Mucosa of rectum (tissue), 2 donors: ENCODE data around the gene TCFL5.

Experiments
- H3K27ac ChIP-seq, 2 donors: one replicate each; pipeline ENCODE4 v1.7.0; 2013; ENCODE audit warnings: inconsistent platforms in 2 of 2, low read depth in 2 of 2, low read length in 2 of 2
- H3K27me3 ChIP-seq, 2 donors: one replicate each; pipeline ENCODE4 v1.7.0; 2013; ENCODE audit warnings: low read length in 2 of 2; ENCODE audit not compliant: control insufficient read depth in 2 of 2, insufficient read depth in 2 of 2
- H3K36me3 ChIP-seq, 2 donors: one replicate each; pipeline ENCODE4 v1.7.0; 2013; ENCODE audit warnings: low read length in 2 of 2; ENCODE audit not compliant: control insufficient read depth in 2 of 2, insufficient read depth in 2 of 2
- H3K4me1 ChIP-seq, 2 donors: one replicate each; pipeline ENCODE4 v1.7.0; 2013; ENCODE audit warnings: low read length in 2 of 2, mild to moderate bottlenecking in 1 of 2; ENCODE audit not compliant: control insufficient read depth in 2 of 2, insufficient read depth in 2 of 2
- H3K4me3 ChIP-seq, 2 donors: one replicate each; pipeline ENCODE4 v1.7.0; 2013; ENCODE audit warnings: low read length in 2 of 2
- H3K9ac ChIP-seq, 2 donors: one replicate each; pipeline ENCODE4 v1.7.0; 2013; ENCODE audit warnings: low read length in 2 of 2, low read depth in 1 of 2, mild to moderate bottlenecking in 1 of 2
- H3K9me3 ChIP-seq, 2 donors: one replicate each; pipeline ENCODE4 v1.7.0; 2013; ENCODE audit warnings: low read length in 2 of 2; ENCODE audit not compliant: control insufficient read depth in 2 of 2
- donor health status: healthy.
- donor health status: Normal muscosa, but diverticular disease.

Gene TCFL5

DNA sequence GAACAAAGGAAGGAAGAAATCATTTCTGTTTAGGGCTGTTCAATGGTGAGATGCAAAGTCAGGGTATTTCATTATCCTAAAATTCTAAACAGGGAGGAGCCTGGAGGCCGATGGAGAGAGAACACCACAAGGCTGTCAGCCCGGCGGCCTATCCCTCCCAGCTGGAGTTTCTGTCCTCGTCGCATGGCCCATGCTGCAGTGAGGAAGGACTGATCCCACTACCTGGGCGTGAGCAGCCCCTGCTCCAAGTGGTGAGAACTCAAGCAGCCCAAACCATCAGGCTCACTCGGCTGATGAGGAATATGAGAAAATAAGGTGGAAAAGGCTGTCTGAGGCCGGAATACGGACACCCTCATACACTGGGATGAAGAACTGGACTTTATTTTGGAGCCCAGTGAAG lies 33.9 kb upstream of the TCFL5 start:
- Histone ChIP-seq H3K4me1 (peaks cover 20 to 22% of the 10 kb centered on the region in 2 donors), H3K9me3 (no peaks in the 10 kb centered on the region), H3K27me3 (no peaks in the 10 kb centered on the region), H3K36me3 (peaks cover 49 to 60% of the 10 kb centered on the region in 2 donors), H3K4me3 (no peak overlapping the region), H3K27ac (no peak overlapping the region), H3K9ac (no peak overlapping the region)

DNA sequence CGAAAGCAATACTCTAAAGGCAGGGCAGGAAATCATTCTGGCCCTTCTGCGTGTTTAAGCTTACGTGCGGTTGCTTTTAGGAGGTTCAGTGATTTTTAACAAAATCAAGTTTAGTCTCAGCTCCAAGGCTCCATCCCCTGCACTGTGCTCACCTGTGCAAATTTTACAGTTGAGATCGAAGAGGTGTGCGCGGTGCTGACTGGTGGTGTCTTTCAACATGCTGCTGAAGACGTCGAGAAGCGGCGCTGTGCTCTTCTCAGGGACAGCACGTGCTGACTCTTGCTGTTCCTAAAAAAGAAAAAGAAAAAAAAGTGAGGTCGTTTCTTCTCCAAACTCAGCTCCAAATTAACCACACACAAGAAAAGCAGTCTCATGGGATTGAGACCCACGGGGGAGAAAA lies 32.6 kb upstream of the TCFL5 start:
- Histone ChIP-seq H3K27ac (no peak overlapping the region), H3K36me3 (peaks cover 58 to 72% of the 10 kb centered on the region in 2 donors), H3K9me3 (no peaks in the 10 kb centered on the region), H3K4me3 (no peak overlapping the region), H3K4me1 (peaks cover 7 to 10% of the 10 kb centered on the region in 2 donors), H3K27me3 (no peaks in the 10 kb centered on the region), H3K9ac (no peak overlapping the region)

DNA sequence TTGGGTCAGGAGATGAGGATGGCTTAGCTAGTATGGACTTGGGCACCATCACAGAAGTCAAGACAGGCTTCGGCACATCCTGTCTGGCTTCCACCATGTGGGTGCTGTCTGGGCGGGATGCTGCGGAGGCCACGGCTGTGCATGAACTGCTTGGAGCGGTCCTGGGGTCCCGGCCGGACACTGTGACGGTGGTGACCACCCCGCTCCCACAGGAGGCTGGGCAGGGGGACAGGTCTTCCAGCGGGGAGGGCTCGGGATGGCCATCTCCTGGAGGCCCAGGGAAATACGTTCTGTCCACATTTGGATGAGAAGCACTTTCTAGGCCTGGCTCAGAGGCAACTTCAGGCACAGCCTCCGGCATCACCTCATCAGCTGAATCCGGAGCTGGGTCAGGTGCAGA lies 32.1 kb upstream of the TCFL5 start:
- Histone ChIP-seq H3K27me3 (no peaks in the 10 kb centered on the region), H3K4me3 (no peak overlapping the region), H3K4me1 (peaks cover 2 to 4% of the 10 kb centered on the region in 2 donors), H3K9me3 (no peaks in the 10 kb centered on the region), H3K9ac (no peak overlapping the region), H3K27ac (no peak overlapping the region), H3K36me3 (peaks cover 63 to 77% of the 10 kb centered on the region in 2 donors)

DNA sequence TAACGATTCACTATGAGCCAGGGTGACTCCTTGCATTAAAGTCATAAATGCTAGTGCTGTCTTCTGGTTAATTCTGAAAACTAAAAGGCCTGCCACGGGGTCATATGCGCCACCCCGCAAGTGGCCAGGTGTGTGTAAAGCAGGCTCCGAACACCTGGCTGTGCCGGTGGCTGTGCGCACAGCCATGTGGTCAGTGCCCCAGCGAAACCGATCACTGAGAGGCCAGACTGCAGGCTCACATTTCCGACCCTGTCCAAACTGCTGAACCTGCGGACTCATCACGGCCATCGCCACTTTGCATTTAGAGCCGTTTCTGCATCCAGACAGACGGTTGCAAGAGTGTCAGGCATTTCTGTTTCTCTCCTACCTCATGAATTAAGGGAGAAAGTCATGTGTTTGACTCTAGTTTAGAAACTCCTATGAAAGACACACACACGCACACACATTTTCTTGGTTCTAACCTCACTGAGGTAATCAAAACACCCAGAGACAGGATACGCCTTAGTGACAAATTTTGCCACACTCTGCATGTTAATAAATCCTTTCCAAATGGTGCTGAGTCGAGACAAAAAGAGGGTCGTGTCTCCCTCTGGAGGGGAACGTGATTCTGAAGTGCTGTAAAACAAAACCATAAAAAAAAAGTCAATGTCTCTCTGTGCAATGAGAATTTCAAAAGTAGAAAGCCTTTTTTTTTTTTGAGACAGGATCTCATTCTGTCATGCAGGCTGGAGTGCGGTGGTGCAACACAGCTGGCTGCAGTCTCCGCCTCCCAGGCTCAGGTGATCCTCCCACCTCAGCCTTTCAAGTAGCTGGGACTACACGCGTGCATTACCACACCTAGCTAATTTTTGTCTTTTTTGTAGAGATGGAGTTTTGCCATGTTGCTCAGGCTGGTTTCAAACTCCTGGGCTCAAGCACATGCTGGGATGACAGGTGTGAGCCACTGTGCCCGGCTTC lies 31.0 kb upstream of the TCFL5 start:
- no peaks in the 10 kb centered on the region for H3K27me3 ChIP-seq
- no peaks in the 10 kb centered on the region for H3K9me3 ChIP-seq
- no peak overlapping the region for H3K9ac ChIP-seq
- no peak overlapping the region for H3K4me3 ChIP-seq
- no peak overlapping the region for H3K27ac ChIP-seq
- H3K36me3 ChIP-seq: peaks cover 73 to 88% of the 10 kb centered on the region in 2 donors
- H3K4me1 ChIP-seq: no peaks in the 10 kb centered on the region

DNA sequence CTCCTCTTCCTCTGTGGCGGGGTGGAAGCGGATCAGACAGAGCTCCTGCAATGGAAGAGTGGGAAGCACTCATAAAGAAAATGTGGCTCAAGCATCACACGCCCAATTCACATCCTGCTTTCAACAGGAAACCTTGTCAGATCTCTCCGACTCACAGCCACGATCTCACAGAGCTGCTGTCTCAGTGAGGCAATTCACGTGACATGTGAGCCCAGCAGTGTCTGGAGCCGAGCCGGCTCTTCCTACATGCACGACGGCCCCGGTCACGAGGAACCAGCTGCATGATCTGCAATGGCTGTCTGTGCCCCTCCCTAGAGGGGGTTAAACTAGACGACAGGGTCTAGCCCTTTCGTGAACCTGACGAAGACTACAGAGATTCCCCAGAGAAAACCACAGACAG lies 29.5 kb upstream of the TCFL5 start:
- no peak overlapping the region for H3K4me3 ChIP-seq
- no peaks in the 10 kb centered on the region for H3K9me3 ChIP-seq
- H3K27me3 ChIP-seq: no peaks in the 10 kb centered on the region
- H3K9ac ChIP-seq: no peak overlapping the region
- no peak overlapping the region for H3K27ac ChIP-seq
- peaks cover 84 to 96% of the 10 kb centered on the region in 2 donors for H3K36me3 ChIP-seq
- H3K4me1 ChIP-seq: peaks cover 0 to 3% of the 10 kb centered on the region in 2 donors

DNA sequence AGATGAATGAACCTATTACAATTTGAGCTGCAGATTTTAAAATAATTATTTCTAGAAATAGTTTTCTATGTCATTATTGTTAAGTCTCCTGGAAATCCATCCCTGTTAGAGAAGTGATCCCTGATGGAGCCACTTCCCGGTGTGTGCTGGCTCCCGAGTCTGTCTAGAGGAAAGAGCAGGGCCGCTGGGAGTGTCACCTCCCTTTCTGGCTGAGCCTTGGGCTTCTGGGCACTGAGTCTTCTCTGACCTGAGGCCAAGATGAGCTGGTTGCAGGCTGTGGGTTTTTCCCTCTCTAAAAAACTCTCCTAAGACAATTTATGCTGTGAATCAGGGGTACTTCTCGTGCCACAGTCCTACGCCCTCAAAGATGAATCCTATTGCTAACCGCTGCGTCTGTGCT lies 28.8 kb upstream of the TCFL5 start:
- peaks cover 80 to 93% of the 10 kb centered on the region in 2 donors for H3K36me3 ChIP-seq
- no peak overlapping the region for H3K27ac ChIP-seq
- no peak overlapping the region for H3K9ac ChIP-seq
- no peak overlapping the region for H3K4me3 ChIP-seq
- H3K9me3 ChIP-seq: no peaks in the 10 kb centered on the region
- H3K4me1 ChIP-seq: peaks cover 0 to 3% of the 10 kb centered on the region in 2 donors
- H3K27me3 ChIP-seq: no peaks in the 10 kb centered on the region

DNA sequence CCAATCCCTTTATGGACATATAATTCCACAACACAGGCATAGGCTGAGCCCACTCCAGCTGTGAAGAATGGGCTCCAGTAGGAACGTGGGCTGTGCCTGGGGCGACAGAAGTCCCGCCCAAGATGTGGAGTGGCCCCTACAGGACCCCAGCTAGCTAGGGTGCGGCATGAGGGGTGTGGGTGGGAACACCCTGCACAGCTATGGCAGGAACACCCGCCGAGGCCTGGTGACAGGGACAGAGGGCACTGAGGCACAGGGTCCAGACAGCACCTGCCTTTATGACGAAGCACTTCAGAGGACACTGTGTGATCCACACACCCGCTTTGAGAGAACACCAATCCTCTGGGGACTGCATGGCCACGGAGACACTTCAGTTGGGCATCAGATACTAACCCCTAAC lies 28.2 kb upstream of the TCFL5 start:
- H3K4me1 ChIP-seq: peaks cover 0 to 3% of the 10 kb centered on the region in 2 donors
- no peak overlapping the region for H3K9ac ChIP-seq
- H3K9me3 ChIP-seq: no peaks in the 10 kb centered on the region
- peaks cover 76 to 88% of the 10 kb centered on the region in 2 donors for H3K36me3 ChIP-seq
- H3K4me3 ChIP-seq: no peak overlapping the region
- H3K27ac ChIP-seq: no peak overlapping the region
- no peaks in the 10 kb centered on the region for H3K27me3 ChIP-seq

DNA sequence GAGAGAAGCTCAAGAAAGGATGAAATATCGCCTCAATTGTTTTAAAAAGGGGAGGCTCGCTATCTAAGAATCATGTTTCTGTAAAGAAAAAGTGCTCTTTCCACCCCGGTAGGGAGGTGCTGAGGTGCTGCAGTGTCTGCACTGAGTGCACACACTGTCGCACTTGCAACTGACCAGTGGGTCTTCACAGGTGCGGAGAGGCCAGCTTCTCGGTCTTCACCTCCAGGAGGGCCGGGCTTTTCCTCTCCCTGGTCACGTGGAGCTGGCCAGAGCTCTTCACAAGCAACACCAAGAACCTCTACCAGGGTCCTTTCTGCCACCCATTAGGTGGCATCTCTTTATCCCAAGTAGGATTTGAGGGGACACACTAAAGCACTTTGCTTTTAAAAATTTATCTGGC lies 27.8 kb upstream of the TCFL5 start:
- Histone ChIP-seq H3K9me3 (no peaks in the 10 kb centered on the region), H3K27ac (no peak overlapping the region), H3K9ac (no peak overlapping the region), H3K4me1 (peaks cover 0 to 3% of the 10 kb centered on the region in 2 donors), H3K27me3 (no peaks in the 10 kb centered on the region), H3K4me3 (no peak overlapping the region), H3K36me3 (peaks cover 71 to 83% of the 10 kb centered on the region in 2 donors)

DNA sequence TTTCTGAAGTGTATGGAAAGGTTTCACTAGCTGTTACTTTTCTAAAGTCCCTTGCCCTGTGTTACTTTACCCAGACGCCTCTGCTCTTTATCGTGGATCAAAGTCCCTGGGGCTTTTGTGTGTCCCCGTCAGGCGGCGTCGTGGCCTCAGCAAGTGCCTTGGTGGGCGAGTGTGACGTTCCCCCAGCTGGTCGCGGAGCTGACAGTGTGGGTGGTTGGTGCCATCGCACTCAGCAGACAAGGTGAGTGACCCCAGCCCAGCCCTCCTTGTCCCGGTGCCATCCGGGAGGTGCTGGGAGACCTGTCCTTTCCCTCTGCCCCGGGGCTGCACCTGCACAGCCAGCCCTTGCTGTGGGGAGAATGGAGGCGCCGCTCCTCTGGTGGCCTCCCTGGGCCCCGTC lies 27.3 kb upstream of the TCFL5 start:
- peaks cover 66 to 78% of the 10 kb centered on the region in 2 donors for H3K36me3 ChIP-seq

DNA sequence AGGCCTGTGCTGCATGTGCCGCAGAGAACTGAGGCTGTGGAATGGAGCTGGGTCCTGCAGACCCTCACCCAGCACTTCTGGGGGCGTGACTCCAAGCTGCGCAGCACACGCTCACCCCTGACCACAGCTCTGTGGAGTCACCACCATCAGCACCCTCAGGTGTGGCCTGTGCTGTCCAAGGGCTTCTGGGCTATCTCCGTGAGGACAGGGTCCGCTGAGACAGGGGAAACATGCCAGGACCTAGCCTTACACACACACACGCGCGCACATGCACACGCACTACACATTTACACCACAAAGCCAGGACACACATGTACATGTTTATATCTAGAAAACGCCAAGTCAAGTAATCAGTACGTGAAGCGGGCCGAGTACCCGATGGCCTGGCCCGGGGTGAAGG lies 26.8 kb upstream of the TCFL5 start:
- Histone ChIP-seq H3K27ac (no peak overlapping the region), H3K4me1 (peaks cover 0 to 3% of the 10 kb centered on the region in 2 donors), H3K9ac (no peak overlapping the region), H3K27me3 (no peaks in the 10 kb centered on the region), H3K36me3 (peaks cover 61 to 73% of the 10 kb centered on the region in 2 donors), H3K4me3 (no peak overlapping the region), H3K9me3 (no peaks in the 10 kb centered on the region)

More for the DNA sequence above, 27.3 kb upstream of the TCFL5 start:
- H3K9me3 ChIP-seq: no peaks in the 10 kb centered on the region
- peaks cover 0 to 3% of the 10 kb centered on the region in 2 donors for H3K4me1 ChIP-seq
- no peak overlapping the region for H3K27ac ChIP-seq
- H3K27me3 ChIP-seq: no peaks in the 10 kb centered on the region
- H3K4me3 ChIP-seq: no peak overlapping the region
- H3K9ac ChIP-seq: no peak overlapping the region
